ENCODE measurements around the gene MYO7B. TPM values are rescaled to one million over a fixed set of nuclear protein-coding genes. Genes with fewer than 3 reads are reported as not detected.

Gene MYO7B
- total and polyA plus RNA-seq, 2 donors (not counting 1 experiment from before 2014, with no cell fraction given) = 5.0 to 68.2 TPM

DNA sequence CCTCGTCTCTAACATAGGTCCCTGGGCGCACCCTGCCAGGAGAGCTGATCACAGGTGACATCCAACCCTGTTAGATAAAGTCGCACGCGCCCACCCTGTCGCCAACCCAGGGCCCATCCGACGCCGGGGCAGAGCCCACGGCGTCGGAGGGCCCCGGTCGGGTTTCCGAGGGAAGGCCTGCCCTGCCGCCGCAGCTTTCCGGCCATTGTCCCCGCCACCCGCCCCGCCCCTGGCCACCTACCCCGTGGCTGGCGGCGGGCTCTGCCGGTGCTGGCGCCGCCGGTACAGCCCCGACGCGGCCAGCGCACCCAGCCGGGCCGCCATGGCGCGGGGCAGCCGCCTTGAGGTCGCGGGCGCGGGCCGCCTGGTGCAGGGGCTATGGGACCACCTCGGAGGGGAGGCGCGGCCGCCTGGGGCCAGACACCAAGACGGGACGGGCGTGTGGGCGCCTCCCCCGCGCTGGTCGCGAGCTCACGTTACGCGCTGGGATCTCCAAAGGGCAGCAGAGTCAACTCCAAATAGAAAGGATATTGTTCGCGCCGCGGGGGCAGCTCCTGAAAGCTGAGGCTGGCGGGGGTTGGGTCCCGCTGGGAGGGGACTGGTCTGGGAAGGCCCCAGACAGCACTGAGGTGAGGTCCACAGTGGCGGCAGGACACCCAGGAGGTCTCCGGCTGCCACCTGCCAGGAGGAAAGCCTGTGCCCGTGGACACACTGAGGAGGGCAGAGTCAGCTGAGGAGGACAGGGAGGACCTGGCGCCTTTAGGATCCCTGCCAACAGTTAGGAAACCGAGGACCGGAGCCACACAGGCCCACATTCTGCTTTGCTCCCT is 128.8 kb downstream of the MYO7B start:
- intact Hi-C loops (cut with micrococcal nuclease) = no loop called here
- H3K27me3 ChIP-seq (replicated peaks in 1 of 4; ENCODE audit: control extremely low read depth in 1 of 4, control insufficient read depth in 3 of 4, insufficient read depth in 4 of 4, low read length in 3 of 4) = peaks cover 0 to 39% (median 23%) of the 10 kb centered on the region in 4 experiments
- ChIA-PET POLR2A (interaction anchor here (0.5 to 0.7 kb wide), 2 partner anchors 47 to 89 kb away, joined by 3 to 4 read pairs; no protein-coding TSS in a partner anchor), CTCF (interaction anchor here (1.2 to 3.3 kb wide), 2 partner anchors 12 to 14 kb away, joined by 3 to 10 read pairs; no protein-coding TSS in a partner anchor)
- WGBS (ENCODE audit: insufficient coverage) = 22% methylated on average over 69 of the region's 69 CpGs
- Mint-ChIP-seq H3K4me3 (no peak overlapping the region), H3K27me3 (peaks cover 47% of the 10 kb centered on the region), H3K27ac (no peak overlapping the region), H3K4me1 (peaks cover 8% of the 10 kb centered on the region), H3K9me3 (ENCODE audit: insufficient read depth) (no peaks in the 10 kb centered on the region)
- H3K27ac ChIP-seq (ENCODE audit: low read length in 2 of 2) = no peak overlapping the region
- ATAC-seq (ENCODE audit: low read depth) = no peak
- no peak overlapping the region for H3K9ac ChIP-seq (ENCODE audit: low read length)
- peaks cover 0 to 15% (median 1%) of the 10 kb centered on the region in 3 donors for H3K9me3 ChIP-seq (ENCODE audit: control extremely low read depth in 1 of 3, control insufficient read depth in 2 of 3, insufficient read depth in 1 of 3, low read length in 2 of 3)
- no peak overlapping the region for H2AFZ ChIP-seq (ENCODE audit: insufficient read depth, low read depth, low read length, poor library complexity, severe bottlenecking)
- no peaks in the 10 kb centered on the region for H3K79me2 ChIP-seq (ENCODE audit: control insufficient read depth, insufficient read depth, low read length)
- H3K36me3 ChIP-seq (replicated peaks in 1 of 2; ENCODE audit: control extremely low read depth in 1 of 2, control insufficient read depth in 1 of 2, extremely low read depth in 1 of 2, insufficient read depth in 2 of 2, low read length in 1 of 2) = no peaks in the 10 kb centered on the region
- no peaks in the 10 kb centered on the region for H4K20me1 ChIP-seq (ENCODE audit: control insufficient read depth, insufficient read depth, low read length, poor library complexity, severe bottlenecking)
- TF ChIP-seq EZH2 (IDR thresholded peaks at IDR 0.05; ENCODE audit: borderline replicate concordance, insufficient read depth, low read depth, low read length, poor library complexity, severe bottlenecking) = no peak
- TF ChIP-seq, protein P1, sequence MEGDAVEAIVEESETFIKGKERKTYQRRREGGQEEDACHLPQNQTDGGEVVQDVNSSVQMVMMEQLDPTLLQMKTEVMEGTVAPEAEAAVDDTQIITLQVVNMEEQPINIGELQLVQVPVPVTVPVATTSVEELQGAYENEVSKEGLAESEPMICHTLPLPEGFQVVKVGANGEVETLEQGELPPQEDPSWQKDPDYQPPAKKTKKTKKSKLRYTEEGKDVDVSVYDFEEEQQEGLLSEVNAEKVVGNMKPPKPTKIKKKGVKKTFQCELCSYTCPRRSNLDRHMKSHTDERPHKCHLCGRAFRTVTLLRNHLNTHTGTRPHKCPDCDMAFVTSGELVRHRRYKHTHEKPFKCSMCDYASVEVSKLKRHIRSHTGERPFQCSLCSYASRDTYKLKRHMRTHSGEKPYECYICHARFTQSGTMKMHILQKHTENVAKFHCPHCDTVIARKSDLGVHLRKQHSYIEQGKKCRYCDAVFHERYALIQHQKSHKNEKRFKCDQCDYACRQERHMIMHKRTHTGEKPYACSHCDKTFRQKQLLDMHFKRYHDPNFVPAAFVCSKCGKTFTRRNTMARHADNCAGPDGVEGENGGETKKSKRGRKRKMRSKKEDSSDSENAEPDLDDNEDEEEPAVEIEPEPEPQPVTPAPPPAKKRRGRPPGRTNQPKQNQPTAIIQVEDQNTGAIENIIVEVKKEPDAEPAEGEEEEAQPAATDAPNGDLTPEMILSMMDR (IDR thresholded peaks at IDR 0.05) = no peak
- H3K4me1 ChIP-seq (ENCODE audit: control insufficient read depth in 2 of 2, insufficient read depth in 2 of 2, low read length in 2 of 2) = peaks cover 0 to 10% of the 10 kb centered on the region in 2 donors
- H3K4me3 ChIP-seq (ENCODE audit: control extremely low read depth in 1 of 5, extremely low read depth in 1 of 5, insufficient read depth in 1 of 5, low read depth in 2 of 5, low read length in 4 of 5) = no peak overlapping the region
- peak overlapping the region; percentile 49 for H3K4me2 ChIP-seq (replicated peaks; ENCODE audit: low read depth, low read length, poor library complexity, severe bottlenecking)
- no peak for DNase-seq

DNA sequence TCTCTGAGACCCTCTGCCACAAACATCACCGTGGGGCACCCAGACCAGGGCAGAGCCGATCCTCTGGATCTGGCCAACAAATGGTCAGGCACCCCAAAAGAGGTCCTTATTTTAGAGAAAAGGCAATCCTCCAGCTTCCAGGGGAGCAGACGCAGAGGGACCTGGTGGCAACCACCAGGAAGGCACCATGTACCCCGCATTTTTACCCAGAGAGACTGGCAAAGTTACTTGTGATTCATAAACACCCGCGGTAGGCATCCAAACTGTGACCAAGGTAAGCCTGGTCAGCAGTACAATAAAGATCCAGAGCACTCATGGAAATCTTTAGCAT is 129.4 kb downstream of the MYO7B start:
- no peak for ATAC-seq (ENCODE audit: low read depth)
- H3K27ac ChIP-seq (ENCODE audit: low read length in 2 of 2) = no peak overlapping the region
- peaks cover 7% of the 10 kb centered on the region for H3K4me1 Mint-ChIP-seq
- H3K4me3 Mint-ChIP-seq = no peak overlapping the region
- POLR2A ChIA-PET = no interaction called here
- no peaks in the 10 kb centered on the region for H3K79me2 ChIP-seq (ENCODE audit: control insufficient read depth, insufficient read depth, low read length)
- H4K20me1 ChIP-seq (ENCODE audit: control insufficient read depth, insufficient read depth, low read length, poor library complexity, severe bottlenecking) = no peaks in the 10 kb centered on the region
- peaks cover 50% of the 10 kb centered on the region for H3K27me3 Mint-ChIP-seq
- no peaks in the 10 kb centered on the region for H3K9me3 Mint-ChIP-seq (ENCODE audit: insufficient read depth)
- intact Hi-C loops (cut with micrococcal nuclease) = no loop called here
- peaks cover 0 to 39% (median 23%) of the 10 kb centered on the region in 4 experiments for H3K27me3 ChIP-seq (replicated peaks in 1 of 4; ENCODE audit: control extremely low read depth in 1 of 4, control insufficient read depth in 3 of 4, insufficient read depth in 4 of 4, low read length in 3 of 4)
- H3K27ac Mint-ChIP-seq = no peak overlapping the region
- peaks cover 0 to 10% (median 1%) of the 10 kb centered on the region in 3 donors for H3K9me3 ChIP-seq (ENCODE audit: control extremely low read depth in 1 of 3, control insufficient read depth in 2 of 3, insufficient read depth in 1 of 3, low read length in 2 of 3)
- H3K4me2 ChIP-seq (replicated peaks; ENCODE audit: low read depth, low read length, poor library complexity, severe bottlenecking) = no peak overlapping the region
- WGBS (ENCODE audit: insufficient coverage) = 97% methylated on average over 6 of the region's 6 CpGs
- no peak for DNase-seq
- H2AFZ ChIP-seq (ENCODE audit: insufficient read depth, low read depth, low read length, poor library complexity, severe bottlenecking) = no peak overlapping the region
- H3K36me3 ChIP-seq (replicated peaks in 1 of 2; ENCODE audit: control extremely low read depth in 1 of 2, control insufficient read depth in 1 of 2, extremely low read depth in 1 of 2, insufficient read depth in 2 of 2, low read length in 1 of 2) = no peaks in the 10 kb centered on the region
- no peak for TF ChIP-seq EZH2 (IDR thresholded peaks at IDR 0.05; ENCODE audit: borderline replicate concordance, insufficient read depth, low read depth, low read length, poor library complexity, severe bottlenecking)
- TF ChIP-seq, protein P1 (IDR thresholded peaks at IDR 0.05) = no peak
- no peak overlapping the region for H3K4me3 ChIP-seq (ENCODE audit: control extremely low read depth in 1 of 5, extremely low read depth in 1 of 5, insufficient read depth in 1 of 5, low read depth in 2 of 5, low read length in 4 of 5)
- no peak overlapping the region for H3K9ac ChIP-seq (ENCODE audit: low read length)
- H3K4me1 ChIP-seq (ENCODE audit: control insufficient read depth in 2 of 2, insufficient read depth in 2 of 2, low read length in 2 of 2) = peaks cover 0 to 5% of the 10 kb centered on the region in 2 donors
- CTCF ChIA-PET = interaction anchor here (3.3 kb wide), 1 partner anchor 15 kb away, joined by 10 read pairs; no protein-coding TSS in a partner anchor

All from B cell (primary cell).